NT2/D1 (cell line): ENCODE results near the gene ERBB4.

Experiments used
- SUZ12 ChIP-seq: IDR thresholded peaks from 2 replicates; pipeline ENCODE4 v1.6.1; 2011; ENCODE audit not compliant: insufficient read length, insufficient read depth; ENCODE audit errors: extremely low read depth
- ZNF274 ChIP-seq: IDR thresholded peaks from 2 replicates; pipeline ENCODE4 v1.6.1; 2011; ENCODE audit warnings: mild to moderate bottlenecking, low read depth, low read length

DNA sequence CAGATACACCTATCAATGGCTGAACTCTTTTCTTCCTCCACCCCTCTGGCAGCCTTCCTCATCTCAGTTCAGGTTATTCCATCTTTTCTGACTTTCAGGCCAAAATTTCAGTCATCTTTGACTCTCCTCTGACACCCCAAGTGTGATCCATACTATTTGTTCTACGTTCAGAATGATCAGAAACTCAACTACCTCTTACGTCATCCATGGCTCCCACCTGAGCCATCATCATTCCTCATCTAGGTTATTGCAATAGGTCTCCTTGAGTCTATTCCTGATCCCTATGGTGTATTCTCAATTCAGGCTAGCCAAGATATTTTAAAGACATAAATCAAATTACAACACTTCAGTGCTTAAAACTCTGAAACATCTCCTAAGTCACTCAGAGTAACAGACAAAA lies 589.7 kb downstream of the ERBB4 start:
- TF ChIP-seq ZNF274: no peak
- no peak for TF ChIP-seq SUZ12
